GM19099 (cell line): ENCODE data around the gene PHKB.

Experiments used
- POLR2A ChIP-seq: IDR thresholded peaks from 3 replicates; pipeline ENCODE4 v1.6.1; 2011; ENCODE audit warnings: low read depth; ENCODE audit not compliant: insufficient read length; ENCODE audit errors: extremely low read depth

The PHKB gene

GRCh38 chr16:47528431-47528830 is 67.3 kb downstream of the PHKB start:
- TF ChIP-seq POLR2A = no peak

GRCh38 chr16:47533744-47534292 is 72.7 kb downstream of the PHKB start:
- no peak for TF ChIP-seq POLR2A

GRCh38 chr16:47538472-47538871 is 77.3 kb downstream of the PHKB start:
- TF ChIP-seq POLR2A = no peak

GRCh38 chr16:47553853-47554564 is 92.9 kb downstream of the PHKB start:
- no peak for TF ChIP-seq POLR2A

- no peak for TF ChIP-seq POLR2A
Measured at GRCh38 chr16:47561286-47561685, 100.2 kb downstream of the PHKB start.

GRCh38 chr16:47562366-47562765 is 101.2 kb downstream of the PHKB start:
- TF ChIP-seq POLR2A = no peak

- TF ChIP-seq POLR2A = no peak
Measured at GRCh38 chr16:47565454-47565853, 104.3 kb downstream of the PHKB start.

- TF ChIP-seq POLR2A = no peak
Measured at GRCh38 chr16:47567321-47567720, 106.2 kb downstream of the PHKB start.

- TF ChIP-seq POLR2A = no peak
Measured at GRCh38 chr16:47568351-47568750, 107.2 kb downstream of the PHKB start.

GRCh38 chr16:47571049-47571448 is 109.9 kb downstream of the PHKB start:
- no peak for TF ChIP-seq POLR2A

- no peak for TF ChIP-seq POLR2A
Measured at GRCh38 chr16:47571711-47572110, 110.6 kb downstream of the PHKB start.

GRCh38 chr16:47574091-47575054 is 113.2 kb downstream of the PHKB start:
- no peak for TF ChIP-seq POLR2A

- TF ChIP-seq POLR2A = no peak
Measured at GRCh38 chr16:47577029-47577428, 115.9 kb downstream of the PHKB start.

- no peak for TF ChIP-seq POLR2A
Measured at GRCh38 chr16:47578033-47578432, 116.9 kb downstream of the PHKB start.

GRCh38 chr16:47578573-47578972 is 117.4 kb downstream of the PHKB start:
- TF ChIP-seq POLR2A = no peak

GRCh38 chr16:47581114-47581513 is 120.0 kb downstream of the PHKB start:
- TF ChIP-seq POLR2A = no peak
